ENCODE measurements around the gene NRIP1. TPM values are rescaled to one million over a fixed set of nuclear protein-coding genes. Genes with fewer than 3 reads are reported as not detected.
A peak's percentile ranks its signal among the peaks of the same experiment; 100 is the strongest.

NRIP1 gene
- 40.1 TPM for total RNA-seq (2013)
- polyA plus RNA-seq = 10 to 100 TPM in 2 of 3 donors, 1 to 10 TPM in 1; 4.3 to 28.2 (median 23.5) TPM
- polyA minus RNA-seq = 13.6 and 19.8 TPM in 2 replicates
- total RNA-seq = 224 to 437 (median 317) reads per million in 11 experiments

- peaks cover 45% of the 10 kb centered on the region for H4K20me1 ChIP-seq (ENCODE audit: insufficient read depth, low read length)
- Mint-ChIP-seq H3K9me3 (no peaks in the 10 kb centered on the region), H3K36me3 (peaks cover 0 to 6% of the 10 kb centered on the region in 2 donors), H3K4me1 (peaks cover 43% of the 10 kb centered on the region), H3K4me3 (peak within 1 kb of the TSS; percentile 98), H3K27me3 (ENCODE audit: low read depth in 3 of 3) (no peaks in the 10 kb centered on the region), H3K27ac (peak within 1 kb of the TSS; percentile 96 to 99 (median 97))
- H3K9me3 ChIP-seq (replicated peaks in 1 of 2; ENCODE audit: control insufficient read depth in 1 of 2, insufficient read depth in 1 of 2, low read length in 2 of 2) = no peaks in the 10 kb centered on the region
- H2AFZ ChIP-seq (ENCODE audit: insufficient read depth, low read depth, low read length, poor library complexity, severe bottlenecking) = peak within 1 kb of the TSS; percentile 75
- H3K79me2 ChIP-seq (ENCODE audit: insufficient read depth, low read length) = peaks cover 46% of the 10 kb centered on the region
- no peak for TF ChIP-seq CTCF (IDR thresholded peaks at IDR 0.05)
- peak within 1 kb of the TSS; percentile 91 for H3K4me2 ChIP-seq (replicated peaks; ENCODE audit: extremely low read depth, low read length, poor library complexity, severe bottlenecking)
- peak within 1 kb of the TSS; percentile 73 to 97 (median 91) for H3K4me3 ChIP-seq (replicated peaks in 1 of 3; ENCODE audit: low read depth in 2 of 3, low read length in 3 of 3)
- WGBS (ENCODE audit: insufficient coverage) = under 1% methylated on average over 116 of the region's 116 CpGs
- intact Hi-C loops (cut with micrococcal nuclease) = loop anchor here (5.0 to 10.0 kb wide), 7 partner anchors 68 to 420 kb away; no protein-coding TSS in a partner anchor
- peak within 1 kb of the TSS; percentile 89 for H3K9ac ChIP-seq (ENCODE audit: insufficient read depth, low read length, poor library complexity, severe bottlenecking)
- H3K27ac ChIP-seq (ENCODE audit: low read depth in 1 of 2, low read length in 2 of 2) = peak within 1 kb of the TSS; percentile 90
- H3K4me1 ChIP-seq (ENCODE audit: control insufficient read depth in 1 of 2, insufficient read depth in 2 of 2, low read length in 2 of 2) = peaks cover 29 to 48% of the 10 kb centered on the region in 2 donors
- peak; percentile 81 to 89 (median 86) for DNase-seq
- H3K27me3 ChIP-seq (ENCODE audit: control insufficient read depth in 2 of 2, insufficient read depth in 2 of 2, low read length in 2 of 2) = no peaks in the 10 kb centered on the region
- H3K36me3 ChIP-seq (replicated peaks in 1 of 2; ENCODE audit: control insufficient read depth in 1 of 2, insufficient read depth in 2 of 2, low read length in 2 of 2) = no peaks in the 10 kb centered on the region
These were observed at the start of gene NRIP1 for GRCh38 chr21:15064576-15065391. NRIP1 (minus strand) TSS chr21:15065000; CDS start chr21:14968192, 96,808 bp downstream.

GRCh38 chr21:15112858-15113257, 48.1 kb upstream of the NRIP1 start:
- no CpG with 5 or more reads among the region's 4 CpGs for WGBS (ENCODE audit: insufficient coverage)
- H3K4me3 Mint-ChIP-seq = no peak overlapping the region
- no peak for DNase-seq

More at GRCh38 chr21:15112858-15113257, 48.1 kb upstream of the NRIP1 start:
- Histone ChIP-seq H3K4me1 (ENCODE audit: control insufficient read depth in 1 of 2, insufficient read depth in 2 of 2, low read length in 2 of 2) (no peaks in the 10 kb centered on the region), H3K4me3 (replicated peaks in 1 of 3; ENCODE audit: low read depth in 2 of 3, low read length in 3 of 3) (no peak overlapping the region), H3K27me3 (ENCODE audit: control insufficient read depth in 2 of 2, insufficient read depth in 2 of 2, low read length in 2 of 2) (no peaks in the 10 kb centered on the region), H3K9me3 (replicated peaks in 1 of 2; ENCODE audit: control insufficient read depth in 1 of 2, insufficient read depth in 1 of 2, low read length in 2 of 2) (no peaks in the 10 kb centered on the region), H3K27ac (ENCODE audit: low read depth in 1 of 2, low read length in 2 of 2) (no peak overlapping the region), H3K79me2 (ENCODE audit: insufficient read depth, low read length) (no peaks in the 10 kb centered on the region), H3K4me2 (replicated peaks; ENCODE audit: extremely low read depth, low read length, poor library complexity, severe bottlenecking) (no peak overlapping the region), H3K9ac (ENCODE audit: insufficient read depth, low read length, poor library complexity, severe bottlenecking) (no peak overlapping the region), H4K20me1 (ENCODE audit: insufficient read depth, low read length) (no peaks in the 10 kb centered on the region), H3K36me3 (replicated peaks in 1 of 2; ENCODE audit: control insufficient read depth in 1 of 2, insufficient read depth in 2 of 2, low read length in 2 of 2) (no peaks in the 10 kb centered on the region), H2AFZ (ENCODE audit: insufficient read depth, low read depth, low read length, poor library complexity, severe bottlenecking) (no peak overlapping the region)
- TF ChIP-seq CTCF (IDR thresholded peaks at IDR 0.05) = no peak
- no peaks in the 10 kb centered on the region for H3K27me3 Mint-ChIP-seq (ENCODE audit: low read depth in 3 of 3)
- intact Hi-C loops (cut with micrococcal nuclease) = no loop called here
- no peaks in the 10 kb centered on the region for H3K4me1 Mint-ChIP-seq
- H3K27ac Mint-ChIP-seq = no peak overlapping the region
- H3K36me3 Mint-ChIP-seq = no peaks in the 10 kb centered on the region
- H3K9me3 Mint-ChIP-seq = peaks cover 0 to 3% (median 0%) of the 10 kb centered on the region in 7 donors

All from CD14-positive monocyte (primary cell).